ENCODE data around the gene ACAP2.

DNA sequence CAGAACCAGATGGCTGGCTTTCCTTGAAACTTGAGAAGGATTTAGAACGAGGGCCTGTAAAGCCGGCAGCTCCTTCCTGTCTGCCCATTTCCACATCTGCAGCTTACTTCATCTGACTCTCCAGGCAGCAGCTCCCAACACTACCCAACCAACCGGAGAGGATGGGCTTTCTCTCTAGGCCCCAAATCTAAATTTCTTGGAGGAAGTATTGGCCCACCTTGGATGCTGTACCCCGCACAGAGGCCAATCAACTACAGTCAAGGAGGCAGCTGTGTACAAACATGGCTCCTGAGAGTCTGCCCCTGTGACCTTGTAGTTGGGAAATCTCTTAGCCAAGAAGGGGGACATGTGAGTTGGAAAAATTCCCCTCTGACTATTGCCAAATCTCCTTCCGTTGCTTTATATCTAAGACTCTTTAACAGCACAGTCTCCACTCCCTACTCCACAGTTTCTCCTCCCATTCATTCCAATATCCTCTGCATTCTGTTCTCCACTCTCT is 8.0 kb upstream of the ACAP2 start:
- TF ChIP-seq, protein P1, sequence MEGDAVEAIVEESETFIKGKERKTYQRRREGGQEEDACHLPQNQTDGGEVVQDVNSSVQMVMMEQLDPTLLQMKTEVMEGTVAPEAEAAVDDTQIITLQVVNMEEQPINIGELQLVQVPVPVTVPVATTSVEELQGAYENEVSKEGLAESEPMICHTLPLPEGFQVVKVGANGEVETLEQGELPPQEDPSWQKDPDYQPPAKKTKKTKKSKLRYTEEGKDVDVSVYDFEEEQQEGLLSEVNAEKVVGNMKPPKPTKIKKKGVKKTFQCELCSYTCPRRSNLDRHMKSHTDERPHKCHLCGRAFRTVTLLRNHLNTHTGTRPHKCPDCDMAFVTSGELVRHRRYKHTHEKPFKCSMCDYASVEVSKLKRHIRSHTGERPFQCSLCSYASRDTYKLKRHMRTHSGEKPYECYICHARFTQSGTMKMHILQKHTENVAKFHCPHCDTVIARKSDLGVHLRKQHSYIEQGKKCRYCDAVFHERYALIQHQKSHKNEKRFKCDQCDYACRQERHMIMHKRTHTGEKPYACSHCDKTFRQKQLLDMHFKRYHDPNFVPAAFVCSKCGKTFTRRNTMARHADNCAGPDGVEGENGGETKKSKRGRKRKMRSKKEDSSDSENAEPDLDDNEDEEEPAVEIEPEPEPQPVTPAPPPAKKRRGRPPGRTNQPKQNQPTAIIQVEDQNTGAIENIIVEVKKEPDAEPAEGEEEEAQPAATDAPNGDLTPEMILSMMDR (IDR thresholded peaks at IDR 0.05; ENCODE audit: poor library complexity): no peak
- TF ChIP-seq EZH2 (IDR thresholded peaks at IDR 0.05; ENCODE audit: borderline replicate concordance) (no peak), EZH2phosphoT487 (IDR thresholded peaks at IDR 0.05; ENCODE audit: low read depth, severe bottlenecking, unreplicated experiment) (no peak)

All from hepatocyte (in vitro differentiated cells).